ENCODE data around the gene PYGL.

DNA sequence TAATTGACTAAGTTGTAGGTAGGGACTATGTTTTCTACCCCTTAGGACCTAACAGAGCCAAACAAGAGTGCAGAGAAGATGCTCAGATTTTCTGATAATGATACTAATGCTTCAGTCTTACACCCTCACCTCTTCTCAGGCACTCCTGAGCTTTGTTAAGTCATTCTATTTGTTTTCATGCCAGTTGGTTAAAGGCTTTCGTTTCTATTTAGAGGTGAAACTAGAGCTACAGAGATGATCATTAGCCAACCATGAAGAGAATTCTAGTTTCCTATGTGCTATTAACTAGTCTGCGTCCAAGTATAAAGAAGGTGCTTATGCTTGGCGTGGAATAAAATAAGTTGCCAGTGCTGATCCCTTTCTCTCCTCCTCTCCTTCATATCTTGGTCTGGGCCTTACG, 34.6 kb upstream of the PYGL start:
- TF ChIP-seq CTCF (tag by site-specific recombination; IDR thresholded peaks at IDR 0.05), result no peak
- no peak for TF ChIP-seq KLF1 (tag by site-specific recombination; IDR thresholded peaks at IDR 0.05)
- TF ChIP-seq, protein P1, sequence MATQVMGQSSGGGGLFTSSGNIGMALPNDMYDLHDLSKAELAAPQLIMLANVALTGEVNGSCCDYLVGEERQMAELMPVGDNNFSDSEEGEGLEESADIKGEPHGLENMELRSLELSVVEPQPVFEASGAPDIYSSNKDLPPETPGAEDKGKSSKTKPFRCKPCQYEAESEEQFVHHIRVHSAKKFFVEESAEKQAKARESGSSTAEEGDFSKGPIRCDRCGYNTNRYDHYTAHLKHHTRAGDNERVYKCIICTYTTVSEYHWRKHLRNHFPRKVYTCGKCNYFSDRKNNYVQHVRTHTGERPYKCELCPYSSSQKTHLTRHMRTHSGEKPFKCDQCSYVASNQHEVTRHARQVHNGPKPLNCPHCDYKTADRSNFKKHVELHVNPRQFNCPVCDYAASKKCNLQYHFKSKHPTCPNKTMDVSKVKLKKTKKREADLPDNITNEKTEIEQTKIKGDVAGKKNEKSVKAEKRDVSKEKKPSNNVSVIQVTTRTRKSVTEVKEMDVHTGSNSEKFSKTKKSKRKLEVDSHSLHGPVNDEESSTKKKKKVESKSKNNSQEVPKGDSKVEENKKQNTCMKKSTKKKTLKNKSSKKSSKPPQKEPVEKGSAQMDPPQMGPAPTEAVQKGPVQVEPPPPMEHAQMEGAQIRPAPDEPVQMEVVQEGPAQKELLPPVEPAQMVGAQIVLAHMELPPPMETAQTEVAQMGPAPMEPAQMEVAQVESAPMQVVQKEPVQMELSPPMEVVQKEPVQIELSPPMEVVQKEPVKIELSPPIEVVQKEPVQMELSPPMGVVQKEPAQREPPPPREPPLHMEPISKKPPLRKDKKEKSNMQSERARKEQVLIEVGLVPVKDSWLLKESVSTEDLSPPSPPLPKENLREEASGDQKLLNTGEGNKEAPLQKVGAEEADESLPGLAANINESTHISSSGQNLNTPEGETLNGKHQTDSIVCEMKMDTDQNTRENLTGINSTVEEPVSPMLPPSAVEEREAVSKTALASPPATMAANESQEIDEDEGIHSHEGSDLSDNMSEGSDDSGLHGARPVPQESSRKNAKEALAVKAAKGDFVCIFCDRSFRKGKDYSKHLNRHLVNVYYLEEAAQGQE (tag by site-specific recombination; IDR thresholded peaks at IDR 0.05), result no peak
